Left ventricle myocardium inferior (tissue), 1 donor: ENCODE measurements around the gene BRME1. TPM values are rescaled to one million over a fixed set of nuclear protein-coding genes. Genes with fewer than 3 reads are reported as not detected.
"Not testable (repeated sequence)": the region's sequence is repeated elsewhere in the genome, so short reads cannot be mapped to it uniquely, and the experiment has no call there.

Source experiments
- DNase-seq: peaks from one replicate; pipeline ENCODE4 v3.0.0-alpha.2; 2020
- H3K27ac ChIP-seq: fragments of 200-600 bp; replicated peaks from 2 replicates; pipeline ENCODE4 v1.8.0; 2021
- H3K27me3 ChIP-seq: fragments of 200-600 bp; 2 replicates; pipeline ENCODE4 v1.8.0; 2021; ENCODE audit warnings: low read depth
- H3K36me3 ChIP-seq: fragments of 200-600 bp; 2 replicates; pipeline ENCODE4 v1.8.0; 2021
- H3K4me1 ChIP-seq: fragments of 200-600 bp; 2 replicates; pipeline ENCODE4 v1.8.0; 2021
- H3K4me3 ChIP-seq: fragments of 200-600 bp; 2 replicates; pipeline ENCODE4 v1.8.0; 2021; ENCODE audit warnings: mild to moderate bottlenecking, moderate library complexity
- H3K9me3 ChIP-seq: fragments of 200-600 bp; replicated peaks from 2 replicates; pipeline ENCODE4 v1.8.0; 2021
- intact Hi-C: fragments of 100-400 bp; cut with micrococcal nuclease; formaldehyde crosslinking; loops from one replicate; pipeline ENCODE4 v1.11.0; 2022
- total RNA-seq: library from RNA; stranded (reverse); fragmentation: NEBNext Ultra II Directional; extraction: Animal tissue kit (Norgen Biotek cat#: 25700); gene quantifications from one replicate; pipeline ENCODE4 v1.2.1, GENCODE V29; 2021
- TF ChIP-seq, protein P1 (sequence below): fragments of 200-600 bp; IDR thresholded peaks from 2 replicates; pipeline ENCODE4 v1.8.0; 2021; ENCODE audit warnings: antibody characterized with exemption, mild to moderate bottlenecking, borderline replicate concordance
- donor health status: DM: no; HTN: yes; CAD: no; lungs with severe emphysema.

BRME1 gene
- total RNA-seq, 1 donor from 2014 or later = 0.82 TPM

DNA sequence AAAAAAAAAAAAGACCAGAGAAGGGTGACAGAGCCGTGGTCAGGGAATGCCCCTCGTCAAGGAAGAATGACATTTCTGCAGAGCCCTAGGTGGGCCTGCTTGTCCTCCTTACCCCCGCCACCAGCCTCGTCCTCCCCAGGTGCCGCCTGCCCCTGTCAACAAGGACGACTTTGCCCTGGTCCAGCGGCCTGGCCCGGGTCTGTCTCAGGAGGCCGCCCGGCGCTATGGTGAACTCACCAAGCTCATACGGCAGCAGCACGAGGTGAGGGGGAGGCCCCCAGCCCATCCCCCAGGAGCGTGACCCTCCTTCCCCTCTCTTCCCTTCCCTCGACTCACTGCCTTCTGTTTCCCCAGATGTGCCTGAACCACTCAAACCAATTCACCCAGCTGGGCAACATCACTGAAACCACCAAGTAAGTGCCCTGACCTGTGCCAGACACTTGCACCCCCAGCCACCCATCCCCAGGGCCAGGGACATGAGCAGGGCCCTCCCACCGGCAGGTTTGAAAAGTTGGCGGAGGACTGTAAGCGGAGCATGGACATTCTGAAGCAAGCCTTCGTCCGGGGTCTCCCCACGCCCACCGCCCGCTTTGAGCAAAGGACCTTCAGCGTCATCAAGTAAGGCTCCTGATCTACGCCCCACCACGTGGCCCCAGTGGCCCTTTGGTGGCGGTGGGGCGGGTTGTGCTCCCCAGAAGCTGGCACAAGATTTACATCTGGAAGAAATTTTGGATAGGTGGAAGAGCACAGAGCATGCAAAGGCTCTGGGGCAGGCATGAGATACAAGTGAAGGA is 17.5 kb upstream of the BRME1 start:
- no peak for DNase-seq
- Histone ChIP-seq H3K27ac (no peak overlapping the region), H3K9me3 (peaks cover 4% of the 10 kb centered on the region), H3K36me3 (peaks cover 96% of the 10 kb centered on the region), H3K27me3 (no peaks in the 10 kb centered on the region), H3K4me3 (no peak overlapping the region), H3K4me1 (peaks cover 14% of the 10 kb centered on the region)
- TF ChIP-seq, protein P1, sequence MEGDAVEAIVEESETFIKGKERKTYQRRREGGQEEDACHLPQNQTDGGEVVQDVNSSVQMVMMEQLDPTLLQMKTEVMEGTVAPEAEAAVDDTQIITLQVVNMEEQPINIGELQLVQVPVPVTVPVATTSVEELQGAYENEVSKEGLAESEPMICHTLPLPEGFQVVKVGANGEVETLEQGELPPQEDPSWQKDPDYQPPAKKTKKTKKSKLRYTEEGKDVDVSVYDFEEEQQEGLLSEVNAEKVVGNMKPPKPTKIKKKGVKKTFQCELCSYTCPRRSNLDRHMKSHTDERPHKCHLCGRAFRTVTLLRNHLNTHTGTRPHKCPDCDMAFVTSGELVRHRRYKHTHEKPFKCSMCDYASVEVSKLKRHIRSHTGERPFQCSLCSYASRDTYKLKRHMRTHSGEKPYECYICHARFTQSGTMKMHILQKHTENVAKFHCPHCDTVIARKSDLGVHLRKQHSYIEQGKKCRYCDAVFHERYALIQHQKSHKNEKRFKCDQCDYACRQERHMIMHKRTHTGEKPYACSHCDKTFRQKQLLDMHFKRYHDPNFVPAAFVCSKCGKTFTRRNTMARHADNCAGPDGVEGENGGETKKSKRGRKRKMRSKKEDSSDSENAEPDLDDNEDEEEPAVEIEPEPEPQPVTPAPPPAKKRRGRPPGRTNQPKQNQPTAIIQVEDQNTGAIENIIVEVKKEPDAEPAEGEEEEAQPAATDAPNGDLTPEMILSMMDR = no peak
- intact Hi-C loops = no loop called here

DNA sequence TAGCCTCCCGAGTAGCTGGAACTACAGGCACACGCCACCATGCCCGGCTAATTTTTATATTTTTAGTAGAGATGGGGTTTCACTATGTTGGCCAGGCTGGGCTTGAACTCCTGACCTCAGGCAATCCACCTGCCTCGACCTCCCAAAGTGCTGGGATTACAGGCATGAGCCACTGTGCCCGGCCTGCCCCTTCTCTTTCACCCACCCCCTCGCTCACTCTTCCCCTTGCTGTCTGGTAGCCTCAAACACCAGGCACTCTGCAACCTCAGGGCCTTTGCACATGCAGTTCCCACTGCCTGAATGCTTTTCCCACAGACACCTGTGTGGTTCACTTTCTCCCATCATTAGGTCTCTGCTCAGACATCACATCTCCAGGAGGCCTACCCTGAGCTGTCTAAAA is 16.2 kb upstream of the BRME1 start:
- peaks cover 94% of the 10 kb centered on the region for H3K36me3 ChIP-seq
- intact Hi-C loops, H3K9me3 ChIP-seq: not testable (repeated sequence)

DNA sequence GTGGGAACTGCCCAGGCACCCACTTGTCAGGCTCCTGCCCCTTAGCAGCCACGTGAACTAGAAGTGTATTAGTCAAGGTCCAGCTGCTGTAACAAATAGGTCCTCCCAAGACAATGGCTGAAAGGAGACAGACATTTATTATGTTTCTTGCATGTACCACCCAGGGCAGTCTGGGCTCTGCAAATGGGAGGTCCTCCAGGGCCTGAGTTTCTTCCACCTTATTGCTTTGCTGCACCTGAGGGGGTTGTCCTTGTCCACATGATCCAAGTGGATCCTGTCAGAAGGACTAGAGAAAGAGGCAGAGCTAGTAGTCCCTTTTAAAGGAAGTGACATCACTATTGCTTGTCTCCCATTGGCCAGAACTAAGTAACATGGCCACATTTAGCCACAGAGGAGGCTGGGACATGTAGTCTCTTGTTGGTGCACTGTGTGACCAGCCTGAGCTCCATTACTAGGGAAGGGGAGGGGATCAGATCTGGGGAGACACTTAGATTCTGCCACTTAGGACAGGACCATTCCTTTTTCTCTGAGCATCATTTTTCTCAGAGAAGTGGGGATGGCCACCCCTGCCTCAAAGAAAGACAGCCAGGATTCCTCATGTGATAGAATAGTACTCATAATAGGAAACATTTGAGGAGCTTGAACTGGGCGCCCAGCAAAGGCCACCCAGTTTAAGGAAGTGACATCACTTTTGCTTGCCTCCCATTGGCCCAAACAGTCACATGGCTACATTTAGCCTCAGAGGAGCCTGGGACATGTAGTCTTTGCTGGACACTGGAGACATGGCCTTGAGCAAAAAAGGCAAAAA is 15.2 kb upstream of the BRME1 start:
- Histone ChIP-seq H3K27me3 (no peaks in the 10 kb centered on the region), H3K4me3 (no peak overlapping the region), H3K4me1 (peaks cover 13% of the 10 kb centered on the region), H3K9me3 (peaks cover 4% of the 10 kb centered on the region), H3K36me3 (peaks cover 94% of the 10 kb centered on the region), H3K27ac (no peak overlapping the region)
- TF ChIP-seq, protein P1 = no peak
- intact Hi-C loops = no loop called here
- no peak for DNase-seq

More for the DNA sequence above, 16.2 kb upstream of the BRME1 start:
- not testable (repeated sequence) for DNase-seq, H3K4me3 ChIP-seq, H3K27me3 ChIP-seq, H3K27ac ChIP-seq
- H3K4me1 ChIP-seq = peaks cover 15% of the 10 kb centered on the region

DNA sequence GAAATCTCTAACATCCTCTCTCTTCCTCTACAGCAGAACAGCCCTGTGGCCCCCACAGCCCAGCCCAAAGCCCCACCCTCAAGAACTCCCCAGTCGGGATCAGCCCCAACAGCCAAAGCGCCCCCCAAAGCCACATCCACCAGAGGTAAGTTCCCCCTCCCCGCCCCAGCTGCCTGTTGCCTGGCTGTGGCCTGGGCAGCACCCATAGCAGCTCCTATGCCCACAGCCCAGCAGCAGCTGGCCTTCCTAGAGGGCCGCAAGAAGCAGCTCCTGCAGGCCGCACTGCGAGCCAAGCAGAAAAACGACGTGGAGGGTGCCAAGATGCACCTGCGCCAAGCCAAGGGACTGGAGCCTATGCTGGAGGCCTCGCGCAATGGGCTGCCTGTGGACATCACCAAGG is 14.6 kb upstream of the BRME1 start:
- no peak overlapping the region for H3K4me3 ChIP-seq
- intact Hi-C loops = no loop called here
- DNase-seq = no peak
- no peak overlapping the region for H3K27ac ChIP-seq
- no peaks in the 10 kb centered on the region for H3K27me3 ChIP-seq
- peaks cover 4% of the 10 kb centered on the region for H3K9me3 ChIP-seq
- peaks cover 96% of the 10 kb centered on the region for H3K36me3 ChIP-seq
- peaks cover 10% of the 10 kb centered on the region for H3K4me1 ChIP-seq
- TF ChIP-seq, protein P1 = no peak

DNA sequence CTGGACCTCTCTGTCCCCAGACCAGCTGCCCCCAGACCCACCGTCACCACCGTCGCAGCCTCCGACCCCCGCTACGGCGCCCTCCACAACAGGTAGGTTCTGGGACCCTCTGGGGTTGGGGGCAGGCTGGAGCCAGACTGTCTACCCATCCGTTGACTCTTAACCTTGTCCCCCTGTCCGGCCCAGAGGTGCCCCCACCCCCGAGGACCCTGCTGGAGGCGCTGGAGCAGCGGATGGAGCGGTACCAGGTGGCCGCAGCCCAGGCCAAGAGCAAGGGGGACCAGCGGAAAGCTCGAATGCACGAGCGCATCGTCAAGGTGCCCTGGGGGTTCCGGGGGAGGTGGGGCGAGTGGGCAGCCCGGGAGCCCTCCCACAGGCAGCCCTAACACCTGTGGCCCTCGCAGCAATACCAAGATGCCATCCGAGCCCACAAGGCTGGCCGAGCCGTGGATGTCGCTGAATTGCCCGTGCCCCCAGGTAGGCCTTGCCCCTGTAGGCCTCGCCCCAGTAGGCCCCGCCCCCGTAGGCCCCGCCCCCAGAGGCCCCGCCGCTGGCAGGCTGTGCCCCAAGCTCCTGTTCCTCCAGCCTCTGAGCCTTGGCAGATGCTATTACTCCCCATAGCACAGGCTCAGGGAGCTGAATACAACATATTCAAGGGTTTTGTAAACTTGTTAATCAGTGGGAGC is 13.0 kb upstream of the BRME1 start:
- peaks cover 96% of the 10 kb centered on the region for H3K36me3 ChIP-seq
- TF ChIP-seq, protein P1 = no peak
- H3K9me3 ChIP-seq = peaks cover 4% of the 10 kb centered on the region
- peak overlapping the region; percentile 65 for H3K27ac ChIP-seq
- H3K4me3 ChIP-seq = no peak overlapping the region
- peaks cover 10% of the 10 kb centered on the region for H3K4me1 ChIP-seq
- intact Hi-C loops = no loop called here
- no peak for DNase-seq
- no peaks in the 10 kb centered on the region for H3K27me3 ChIP-seq
